ENCODE measurements around the gene GHSR. TPM values are rescaled to one million over a fixed set of nuclear protein-coding genes. Genes with fewer than 3 reads are reported as not detected.

GHSR gene
- polyA plus RNA-seq, 1 donor (not counting 4 experiments of a cell fraction or from before 2014, with no cell fraction given) = not detected

DNA sequence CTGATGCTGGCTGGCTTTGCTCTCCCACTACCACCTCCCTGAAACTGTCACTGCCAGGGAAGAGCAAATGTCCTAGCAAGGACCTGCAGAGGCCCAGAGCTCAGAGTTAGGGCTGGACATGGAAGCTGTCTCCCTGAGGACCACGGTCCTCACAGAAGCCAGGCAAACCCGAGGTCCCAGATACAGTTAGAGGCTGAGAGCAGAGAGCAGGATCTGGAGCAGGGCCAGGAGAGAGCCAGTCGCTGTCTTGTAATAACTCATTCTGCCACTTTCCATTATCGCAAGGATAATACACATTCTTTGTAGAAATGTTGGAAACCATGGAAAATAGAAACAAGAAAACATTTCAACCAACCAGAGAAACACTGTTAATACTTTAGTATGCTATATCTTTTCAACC is 10.1 kb downstream of the GHSR start:
- H3K9me3 ChIP-seq (ENCODE audit: control insufficient read depth, low read depth, low read length) = no peaks in the 10 kb centered on the region
- H3K36me3 ChIP-seq (ENCODE audit: control insufficient read depth in 2 of 2, extremely low read depth in 1 of 2, insufficient read depth in 2 of 2, low read length in 2 of 2) = no peaks in the 10 kb centered on the region
- H3K9me1 ChIP-seq (ENCODE audit: control insufficient read depth, extremely low read depth, insufficient read depth, low read length) = no peaks in the 10 kb centered on the region
- no peaks in the 10 kb centered on the region for H3K4me1 ChIP-seq (ENCODE audit: control insufficient read depth, extremely low read depth, insufficient read depth, low read length)
- no peak overlapping the region for H3K4me3 ChIP-seq (ENCODE audit: control insufficient read depth in 2 of 3, extremely low read depth in 1 of 3, insufficient read depth in 2 of 3, low read depth in 1 of 3, low read length in 3 of 3)
- dilution Hi-C loops (cut with MboI; ENCODE audit: extremely low pct_ligation_motif_present, low sequenced_read_pairs) = no loop called here
- H2AFZ ChIP-seq (ENCODE audit: control insufficient read depth, low read length) = no peak overlapping the region
- no peak overlapping the region for H3K27ac ChIP-seq (ENCODE audit: control insufficient read depth, insufficient read depth, low read length)
- H3K79me2 ChIP-seq (ENCODE audit: control insufficient read depth, insufficient read depth, low read length) = no peaks in the 10 kb centered on the region
- no peaks in the 10 kb centered on the region for H3K27me3 ChIP-seq (ENCODE audit: control insufficient read depth, extremely low read depth, insufficient read depth, low read length)
- DNase-seq (ENCODE audit: low read depth, low spot score) = no peak
- no peaks in the 10 kb centered on the region for H4K20me1 ChIP-seq (ENCODE audit: control insufficient read depth, extremely low read depth, insufficient read depth, low read length)
- FAIRE-seq = no peak
- TF ChIP-seq CTCF (optimal IDR thresholded peaks at IDR 0.05 in 1 of 3, IDR thresholded peaks at IDR 0.05 in 1 of 3, conservative IDR thresholded peaks at IDR 0.05 in 1 of 3; ENCODE audit: extremely low read depth in 1 of 3, insufficient read depth in 2 of 3, low read length in 3 of 3) (no peak), EZH2 (IDR thresholded peaks at IDR 0.05; ENCODE audit: low read length) (no peak)
- no peak overlapping the region for H3K4me2 ChIP-seq (ENCODE audit: control insufficient read depth, extremely low read depth, insufficient read depth, low read depth, low read length)
- H3K9ac ChIP-seq (ENCODE audit: control insufficient read depth, extremely low read depth, insufficient read depth, low read length) = no peak overlapping the region

GRCh38 chr3:172437713-172438112 is 10.5 kb downstream of the GHSR start:
- TF ChIP-seq EZH2 (IDR thresholded peaks at IDR 0.05; ENCODE audit: low read length) (no peak), CTCF (optimal IDR thresholded peaks at IDR 0.05 in 1 of 3, IDR thresholded peaks at IDR 0.05 in 1 of 3, conservative IDR thresholded peaks at IDR 0.05 in 1 of 3; ENCODE audit: extremely low read depth in 1 of 3, insufficient read depth in 2 of 3, low read length in 3 of 3) (no peak)
- Histone ChIP-seq H4K20me1 (ENCODE audit: control insufficient read depth, extremely low read depth, insufficient read depth, low read length) (no peaks in the 10 kb centered on the region), H2AFZ (ENCODE audit: control insufficient read depth, low read length) (no peak overlapping the region), H3K4me2 (ENCODE audit: control insufficient read depth, extremely low read depth, insufficient read depth, low read depth, low read length) (no peak overlapping the region), H3K4me1 (ENCODE audit: control insufficient read depth, extremely low read depth, insufficient read depth, low read length) (no peaks in the 10 kb centered on the region), H3K9ac (ENCODE audit: control insufficient read depth, extremely low read depth, insufficient read depth, low read length) (no peak overlapping the region), H3K9me1 (ENCODE audit: control insufficient read depth, extremely low read depth, insufficient read depth, low read length) (no peaks in the 10 kb centered on the region), H3K27ac (ENCODE audit: control insufficient read depth, insufficient read depth, low read length) (no peak overlapping the region), H3K27me3 (ENCODE audit: control insufficient read depth, extremely low read depth, insufficient read depth, low read length) (no peaks in the 10 kb centered on the region), H3K36me3 (ENCODE audit: control insufficient read depth in 2 of 2, extremely low read depth in 1 of 2, insufficient read depth in 2 of 2, low read length in 2 of 2) (no peaks in the 10 kb centered on the region), H3K4me3 (ENCODE audit: control insufficient read depth in 2 of 3, extremely low read depth in 1 of 3, insufficient read depth in 2 of 3, low read depth in 1 of 3, low read length in 3 of 3) (no peak overlapping the region), H3K79me2 (ENCODE audit: control insufficient read depth, insufficient read depth, low read length) (no peaks in the 10 kb centered on the region), H3K9me3 (ENCODE audit: control insufficient read depth, low read depth, low read length) (no peaks in the 10 kb centered on the region)
- DNase-seq (ENCODE audit: low read depth, low spot score) (no peak), FAIRE-seq (no peak)
- dilution Hi-C loops (cut with MboI; ENCODE audit: extremely low pct_ligation_motif_present, low sequenced_read_pairs) = no loop called here

All from keratinocyte (primary cell).